Measurements from ENCODE around the gene THAP10. TPM values are rescaled to one million over a fixed set of nuclear protein-coding genes. Genes with fewer than 3 reads are reported as not detected.
"Not testable (repeated sequence)": the region's sequence is repeated elsewhere in the genome, so short reads cannot be mapped to it uniquely, and the experiment has no call there.

The THAP10 gene
- total RNA-seq, 5 donors from 2014 or later (not counting 1 experiment from before 2014, with no cell fraction given): 0.33 TPM; not detected in 3

DNA sequence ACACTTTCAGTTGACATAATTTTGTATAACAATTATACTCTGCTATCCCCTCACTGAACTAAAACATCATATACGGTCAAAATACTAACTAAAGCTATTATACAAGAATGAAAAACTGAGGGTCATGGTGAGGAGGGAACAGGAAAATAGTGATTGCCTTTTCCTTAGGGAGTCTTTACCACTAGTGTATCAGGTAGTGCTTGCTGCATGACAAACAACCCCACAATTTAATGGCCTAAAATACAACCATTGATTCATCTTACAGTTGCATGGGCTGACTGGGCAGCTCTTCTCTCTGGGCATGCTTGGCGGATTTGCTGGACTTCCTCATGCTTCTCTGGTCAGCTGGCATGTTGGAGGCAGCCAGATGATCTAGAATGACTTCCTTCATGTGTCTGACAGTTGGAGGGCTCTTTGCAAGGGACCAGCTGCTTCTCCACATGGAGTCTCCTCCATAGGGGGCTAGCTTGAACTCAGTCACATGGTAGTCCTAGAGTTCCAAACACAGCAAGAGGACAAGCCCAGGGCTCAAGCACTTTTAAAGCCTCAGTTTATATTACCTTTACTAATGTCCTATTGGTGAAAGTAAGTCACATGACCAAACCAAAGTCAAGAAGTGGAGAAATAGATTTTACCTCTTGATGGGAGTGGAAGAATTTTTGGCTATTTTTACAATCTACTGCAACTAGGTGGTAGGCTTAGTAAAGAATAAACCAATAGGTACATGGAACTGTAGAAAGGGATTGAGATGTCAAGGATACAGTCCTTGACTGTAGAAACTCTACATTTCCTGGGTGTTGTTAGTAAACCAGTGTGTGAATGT lies 18.8 kb downstream of the THAP10 start:
- DNase-seq (no peak), ATAC-seq (replicated peaks in 1 of 4) (no peak)
- Mint-ChIP-seq H3K9me3 (peaks cover 0 to 4% (median 0%) of the 10 kb centered on the region in 3 donors), H3K4me3 (no peak overlapping the region), H3K36me3 (no peaks in the 10 kb centered on the region), H3K4me1 (no peaks in the 10 kb centered on the region), H3K27ac (no peak overlapping the region), H3K27me3 (peaks cover 36 to 41% of the 10 kb centered on the region in 2 donors)
- H3K27ac ChIP-seq (ENCODE audit: low read length): no peak overlapping the region
- H3K4me3 ChIP-seq (ENCODE audit: control insufficient read depth in 1 of 2, extremely low read depth in 1 of 2, low read length in 1 of 2): no peak overlapping the region
- POLR2A ChIA-PET: no interaction called here
- CTCF ChIA-PET: no interaction called here
- peaks cover under 1 to 5% of the 10 kb centered on the region in 2 experiments for H3K27me3 ChIP-seq (replicated peaks in 1 of 2; ENCODE audit: control insufficient read depth in 2 of 2, extremely low read depth in 1 of 2, insufficient read depth in 2 of 2, low read length in 1 of 2)
- no peaks in the 10 kb centered on the region for H3K4me1 ChIP-seq (ENCODE audit: control insufficient read depth in 1 of 2, extremely low read depth in 1 of 2, insufficient read depth in 2 of 2, low read length in 2 of 2)
- H3K9me3 ChIP-seq: no peaks in the 10 kb centered on the region
- 50% methylated on average over 1 of the region's 2 CpGs for WGBS (ENCODE audit: insufficient coverage)
- H3K36me3 ChIP-seq (ENCODE audit: control insufficient read depth in 2 of 2, extremely low read depth in 1 of 2, insufficient read depth in 1 of 2, low read length in 1 of 2): no peaks in the 10 kb centered on the region

DNA sequence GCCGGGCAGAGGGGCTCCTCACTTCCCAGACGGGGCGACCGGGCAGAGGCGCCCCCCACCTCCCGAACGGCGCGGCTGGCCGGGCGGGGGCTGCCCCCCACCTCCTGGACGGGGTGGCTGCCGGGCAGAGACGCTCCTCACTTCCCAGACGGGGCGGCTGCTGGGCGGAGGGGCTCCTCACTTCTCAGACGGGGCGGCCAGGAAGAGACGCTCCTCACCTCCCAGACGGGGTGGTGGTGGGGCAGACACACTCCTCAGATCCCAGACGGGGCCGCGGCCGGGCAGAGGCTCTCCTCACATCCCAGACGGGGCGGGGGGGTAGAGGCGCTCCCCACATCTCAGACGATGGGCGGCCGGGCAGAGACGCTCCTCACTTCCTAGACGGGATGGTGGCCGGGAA lies 20.7 kb downstream of the THAP10 start:
- H3K27ac Mint-ChIP-seq; H3K27me3 ChIP-seq (replicated peaks in 1 of 2; ENCODE audit: control insufficient read depth in 2 of 2, extremely low read depth in 1 of 2, insufficient read depth in 2 of 2, low read length in 1 of 2); ATAC-seq (replicated peaks in 1 of 4); H3K4me3 Mint-ChIP-seq; H3K9me3 ChIP-seq; H3K36me3 Mint-ChIP-seq; H3K4me1 ChIP-seq (ENCODE audit: control insufficient read depth in 1 of 2, extremely low read depth in 1 of 2, insufficient read depth in 2 of 2, low read length in 2 of 2); H3K4me3 ChIP-seq (ENCODE audit: control insufficient read depth in 1 of 2, extremely low read depth in 1 of 2, low read length in 1 of 2); H3K27ac ChIP-seq (ENCODE audit: low read length); H3K36me3 ChIP-seq (ENCODE audit: control insufficient read depth in 2 of 2, extremely low read depth in 1 of 2, insufficient read depth in 1 of 2, low read length in 1 of 2); DNase-seq; CTCF ChIA-PET; H3K4me1 Mint-ChIP-seq; H3K9me3 Mint-ChIP-seq: not testable (repeated sequence)
- 88% methylated on average over 11 of the region's 34 CpGs for WGBS (ENCODE audit: insufficient coverage)
- POLR2A ChIA-PET: interaction anchor here in 1 of 2 donors (0.6 kb wide), 1 partner anchor 1374 kb away, joined by 6 read pairs; no protein-coding TSS in a partner anchor
- H3K27me3 Mint-ChIP-seq: peaks cover 32 to 37% of the 10 kb centered on the region in 2 donors

DNA sequence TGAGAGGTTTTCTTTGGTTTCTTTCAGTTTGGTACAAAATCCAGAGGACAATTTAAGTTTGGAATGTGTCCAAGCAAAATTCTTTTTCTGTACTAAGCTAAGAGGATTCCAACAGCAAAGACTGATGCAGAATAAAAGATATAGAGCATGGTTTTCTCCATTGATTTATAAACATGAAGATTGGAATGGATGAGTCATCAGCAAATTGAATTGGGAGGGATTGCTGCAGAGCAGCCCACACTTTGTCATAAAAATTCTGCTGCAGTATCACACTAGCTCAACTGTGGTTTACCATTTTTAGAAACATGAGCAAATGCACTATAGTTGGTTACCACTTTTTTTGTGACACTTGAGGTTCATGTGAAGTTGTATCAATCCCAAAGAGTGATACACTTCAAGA lies 22.2 kb downstream of the THAP10 start:
- Histone ChIP-seq H3K27ac (ENCODE audit: low read length) (no peak overlapping the region), H3K4me3 (ENCODE audit: control insufficient read depth in 1 of 2, extremely low read depth in 1 of 2, low read length in 1 of 2) (no peak overlapping the region), H3K36me3 (ENCODE audit: control insufficient read depth in 2 of 2, extremely low read depth in 1 of 2, insufficient read depth in 1 of 2, low read length in 1 of 2) (no peaks in the 10 kb centered on the region), H3K27me3 (replicated peaks in 1 of 2; ENCODE audit: control insufficient read depth in 2 of 2, extremely low read depth in 1 of 2, insufficient read depth in 2 of 2, low read length in 1 of 2) (peaks cover 3 to 5% of the 10 kb centered on the region in 2 experiments), H3K9me3 (no peaks in the 10 kb centered on the region), H3K4me1 (ENCODE audit: control insufficient read depth in 1 of 2, extremely low read depth in 1 of 2, insufficient read depth in 2 of 2, low read length in 2 of 2) (no peaks in the 10 kb centered on the region)
- POLR2A ChIA-PET: no interaction called here
- DNase-seq (no peak), ATAC-seq (replicated peaks in 1 of 4) (no peak)
- CTCF ChIA-PET: no interaction called here
- Mint-ChIP-seq H3K4me3 (no peak overlapping the region), H3K9me3 (peaks cover 0 to 4% (median 0%) of the 10 kb centered on the region in 3 donors), H3K27ac (no peak overlapping the region), H3K27me3 (peaks cover 30 to 31% of the 10 kb centered on the region in 2 donors), H3K4me1 (no peaks in the 10 kb centered on the region), H3K36me3 (no peaks in the 10 kb centered on the region)

DNA sequence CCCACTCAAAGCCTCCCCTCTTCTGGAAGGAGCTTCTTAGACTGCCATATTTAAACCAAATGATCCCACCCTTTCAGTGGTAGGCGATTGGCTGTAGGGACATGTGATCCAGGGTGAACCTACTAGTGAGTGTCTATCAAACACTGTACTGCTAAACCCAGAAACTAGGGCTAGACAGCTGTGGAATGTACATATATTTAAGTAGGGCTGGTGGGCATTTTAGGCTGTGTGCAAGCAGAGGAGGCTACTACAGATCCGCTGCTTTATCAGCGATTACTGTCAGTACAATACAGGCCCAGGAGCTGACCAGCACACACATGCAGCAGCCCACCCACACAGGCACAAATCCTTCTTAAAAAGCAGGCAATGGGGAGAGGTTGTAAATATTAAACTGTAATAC lies 22.9 kb downstream of the THAP10 start:
- H3K9me3 Mint-ChIP-seq: peaks cover 0 to 4% (median 0%) of the 10 kb centered on the region in 3 donors
- H3K36me3 Mint-ChIP-seq: no peaks in the 10 kb centered on the region

DNA sequence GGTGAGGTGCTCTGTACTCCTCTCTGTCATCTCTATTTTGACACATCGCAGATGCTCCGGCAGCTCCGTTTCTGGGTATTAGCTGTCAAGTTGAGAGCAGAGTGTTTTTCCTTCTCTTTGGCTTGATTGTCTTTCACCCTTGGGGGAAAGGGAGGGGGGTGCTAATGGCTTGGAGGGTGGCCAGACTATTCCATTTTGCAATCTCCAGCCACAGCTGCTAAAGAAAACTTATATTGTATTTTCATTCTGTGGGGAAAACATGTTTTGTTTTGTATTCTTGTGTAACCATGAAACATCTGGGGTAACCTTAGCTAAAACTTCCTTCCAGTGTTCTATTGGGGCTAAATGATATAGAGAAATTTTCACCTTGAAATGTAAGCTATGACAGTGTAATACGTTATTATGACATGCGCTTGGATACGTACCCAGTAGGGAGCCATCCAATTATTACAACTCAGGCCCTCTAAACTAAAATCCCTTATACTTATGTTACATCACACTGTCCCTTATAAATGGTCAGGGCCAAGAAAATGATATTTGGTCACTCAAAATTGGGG lies 24.2 kb downstream of the THAP10 start:
- Histone ChIP-seq H3K27me3 (replicated peaks in 1 of 2; ENCODE audit: control insufficient read depth in 2 of 2, extremely low read depth in 1 of 2, insufficient read depth in 2 of 2, low read length in 1 of 2) (peaks cover 3 to 5% of the 10 kb centered on the region in 2 experiments), H3K4me1 (ENCODE audit: control insufficient read depth in 1 of 2, extremely low read depth in 1 of 2, insufficient read depth in 2 of 2, low read length in 2 of 2) (no peaks in the 10 kb centered on the region), H3K9me3 (no peaks in the 10 kb centered on the region), H3K4me3 (ENCODE audit: control insufficient read depth in 1 of 2, extremely low read depth in 1 of 2, low read length in 1 of 2) (no peak overlapping the region), H3K36me3 (ENCODE audit: control insufficient read depth in 2 of 2, extremely low read depth in 1 of 2, insufficient read depth in 1 of 2, low read length in 1 of 2) (no peaks in the 10 kb centered on the region), H3K27ac (ENCODE audit: low read length) (no peak overlapping the region)
- H3K36me3 Mint-ChIP-seq: no peaks in the 10 kb centered on the region
- no peak overlapping the region for H3K27ac Mint-ChIP-seq
- H3K4me1 Mint-ChIP-seq: no peaks in the 10 kb centered on the region
- ChIA-PET POLR2A (interaction anchor here in 1 of 2 donors (0.6 kb wide), 1 partner anchor 989 kb away, joined by 3 read pairs; no protein-coding TSS in a partner anchor), CTCF (no interaction called here)
- H3K27me3 Mint-ChIP-seq: peaks cover 13% of the 10 kb centered on the region in 2 donors
- no peaks in the 10 kb centered on the region for H3K9me3 Mint-ChIP-seq
- WGBS (ENCODE audit: insufficient coverage): no CpG with 5 or more reads among the region's 6 CpGs
- ATAC-seq (replicated peaks in 1 of 4) (no peak), DNase-seq (no peak)
- H3K4me3 Mint-ChIP-seq: no peak overlapping the region

More for the DNA sequence above, 22.9 kb downstream of the THAP10 start:
- peaks cover 3 to 5% of the 10 kb centered on the region in 2 experiments for H3K27me3 ChIP-seq (replicated peaks in 1 of 2; ENCODE audit: control insufficient read depth in 2 of 2, extremely low read depth in 1 of 2, insufficient read depth in 2 of 2, low read length in 1 of 2)
- H3K27ac ChIP-seq (ENCODE audit: low read length): no peak overlapping the region
- CTCF ChIA-PET: no interaction called here
- Mint-ChIP-seq H3K4me1 (no peaks in the 10 kb centered on the region), H3K4me3 (no peak overlapping the region), H3K27ac (no peak overlapping the region), H3K27me3 (peaks cover 23 to 24% of the 10 kb centered on the region in 2 donors)
- H3K36me3 ChIP-seq (ENCODE audit: control insufficient read depth in 2 of 2, extremely low read depth in 1 of 2, insufficient read depth in 1 of 2, low read length in 1 of 2): no peaks in the 10 kb centered on the region
- H3K9me3 ChIP-seq: no peaks in the 10 kb centered on the region
- no peak overlapping the region for H3K4me3 ChIP-seq (ENCODE audit: control insufficient read depth in 1 of 2, extremely low read depth in 1 of 2, low read length in 1 of 2)
- no peak for DNase-seq
- no peaks in the 10 kb centered on the region for H3K4me1 ChIP-seq (ENCODE audit: control insufficient read depth in 1 of 2, extremely low read depth in 1 of 2, insufficient read depth in 2 of 2, low read length in 2 of 2)
- no CpG with 5 or more reads among the region's 3 CpGs for WGBS (ENCODE audit: insufficient coverage)
- POLR2A ChIA-PET: no interaction called here
- ATAC-seq (replicated peaks in 1 of 4): no peak

DNA sequence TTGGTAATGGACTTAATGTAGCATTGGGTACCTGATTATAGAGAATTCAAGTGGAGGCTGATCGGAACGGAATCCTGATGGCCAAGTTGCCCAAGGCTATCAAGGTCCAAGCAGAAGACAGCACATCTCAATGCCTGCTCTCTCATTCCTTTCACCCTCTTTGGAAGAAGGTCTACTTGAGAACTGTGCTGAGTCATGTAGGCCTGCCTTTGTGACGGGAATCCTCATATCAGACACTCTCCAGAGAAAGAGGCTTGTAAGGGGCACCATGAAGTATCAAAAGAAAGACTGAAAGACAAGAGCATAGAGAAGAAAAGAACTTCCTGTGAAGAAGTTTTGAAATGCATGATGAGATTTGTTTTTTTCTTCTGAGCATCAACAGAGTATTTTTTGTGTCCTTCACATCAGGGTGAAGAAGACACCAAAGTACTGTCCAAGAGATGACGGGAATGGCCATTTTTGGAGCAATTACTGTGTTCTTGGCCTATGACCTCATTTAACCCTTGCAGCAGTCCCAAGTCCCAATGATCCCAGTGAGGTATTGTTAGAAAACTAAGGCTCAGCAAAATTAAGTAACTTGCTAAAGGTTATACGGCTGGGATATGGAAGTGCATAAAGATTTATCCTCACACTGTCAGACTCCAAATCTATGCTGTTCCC lies 25.1 kb downstream of the THAP10 start:
- ChIA-PET POLR2A (no interaction called here), CTCF (no interaction called here)
- Mint-ChIP-seq H3K36me3 (no peaks in the 10 kb centered on the region), H3K27ac (no peak overlapping the region), H3K9me3 (no peaks in the 10 kb centered on the region), H3K27me3 (peaks cover 8% of the 10 kb centered on the region in 2 donors), H3K4me3 (no peak overlapping the region), H3K4me1 (no peaks in the 10 kb centered on the region)
- DNase-seq (no peak), ATAC-seq (replicated peaks in 1 of 4) (no peak)
- Histone ChIP-seq H3K27ac (ENCODE audit: low read length) (no peak overlapping the region), H3K36me3 (ENCODE audit: control insufficient read depth in 2 of 2, extremely low read depth in 1 of 2, insufficient read depth in 1 of 2, low read length in 1 of 2) (no peaks in the 10 kb centered on the region), H3K9me3 (no peaks in the 10 kb centered on the region), H3K27me3 (replicated peaks in 1 of 2; ENCODE audit: control insufficient read depth in 2 of 2, extremely low read depth in 1 of 2, insufficient read depth in 2 of 2, low read length in 1 of 2) (peaks cover 3 to 5% of the 10 kb centered on the region in 2 experiments), H3K4me3 (ENCODE audit: control insufficient read depth in 1 of 2, extremely low read depth in 1 of 2, low read length in 1 of 2) (no peak overlapping the region), H3K4me1 (ENCODE audit: control insufficient read depth in 1 of 2, extremely low read depth in 1 of 2, insufficient read depth in 2 of 2, low read length in 2 of 2) (no peaks in the 10 kb centered on the region)
- no CpG with 5 or more reads among the region's 5 CpGs for WGBS (ENCODE audit: insufficient coverage)
